Loucy (cell line): ENCODE measurements around the gene MICAL3.

Experiments
- H2AFZ ChIP-seq: fragments of 200-600 bp; sonication (generic); 2 replicates; pipeline ENCODE4 v1.6.0; 2016; ENCODE audit warnings: antibody characterized with exemption, mild to moderate bottlenecking, low read length, moderate library complexity
- H3F3A ChIP-seq: fragments of 200-600 bp; 2 replicates; pipeline ENCODE4 v1.6.0; 2016; ENCODE audit warnings: antibody characterized with exemption, low read depth, mild to moderate bottlenecking
- H3K27me3 ChIP-seq: fragments of 200-600 bp; sonication (generic); 2 replicates; pipeline ENCODE4 v1.6.1; 2014; ENCODE audit warnings: low read length, mild to moderate bottlenecking; ENCODE audit not compliant: insufficient read depth, poor library complexity, severe bottlenecking
- H3K36me3 ChIP-seq: fragments of 200-600 bp; sonication (generic); 2 replicates; pipeline ENCODE4 v1.6.1; 2016; ENCODE audit warnings: low read length; ENCODE audit not compliant: insufficient read depth
- H3K4me1 ChIP-seq: fragments of 200-600 bp; sonication (generic); 2 replicates; pipeline ENCODE4 v1.5.1; 2014; ENCODE audit warnings: low read length, mild to moderate bottlenecking; ENCODE audit not compliant: insufficient read depth, poor library complexity, severe bottlenecking
- H3K4me2 ChIP-seq: fragments of 200-600 bp; sonication (generic); 2 replicates; pipeline ENCODE4 v1.6.0; 2014; ENCODE audit warnings: antibody characterized with exemption, low read length, low read depth, mild to moderate bottlenecking; ENCODE audit not compliant: poor library complexity, severe bottlenecking
- H3K4me3 ChIP-seq: fragments of 200-600 bp; sonication (generic); 2 replicates; pipeline ENCODE4 v1.5.1; 2014; ENCODE audit warnings: low read length, mild to moderate bottlenecking, mixed read lengths; ENCODE audit not compliant: poor library complexity, severe bottlenecking
- H3K79me2 ChIP-seq: fragments of 200-600 bp; sonication (generic); 2 replicates; pipeline ENCODE4 v1.6.1; 2014; ENCODE audit warnings: low read length; ENCODE audit not compliant: insufficient read depth
- H3K9ac ChIP-seq: fragments of 200-600 bp; sonication (generic); 2 replicates; pipeline ENCODE4 v1.6.0; 2014; ENCODE audit warnings: mild to moderate bottlenecking, low read depth, low read length, moderate library complexity; ENCODE audit not compliant: poor library complexity, severe bottlenecking
- H3K9me2 ChIP-seq: fragments of 200-600 bp; sonication (generic); replicated peaks from 2 replicates; pipeline ENCODE4 v1.6.1; 2016; ENCODE audit warnings: low read depth, low read length, mixed read lengths
- H3K9me3 ChIP-seq: fragments of 200-600 bp; sonication (generic); 2 replicates; pipeline ENCODE4 v1.6.1; 2014; ENCODE audit warnings: mild to moderate bottlenecking, antibody characterized with exemption, low read length, low read depth; ENCODE audit not compliant: insufficient read depth
- H4K20me1 ChIP-seq: fragments of 200-600 bp; sonication (generic); 2 replicates; pipeline ENCODE4 v1.6.0; 2014; ENCODE audit warnings: antibody characterized with exemption, low read length, mild to moderate bottlenecking; ENCODE audit not compliant: insufficient read depth, poor library complexity, severe bottlenecking
- CTCF ChIP-seq: fragments of 200-600 bp; sonication (generic); conservative IDR thresholded peaks from 2 replicates; pipeline ENCODE4 v1.5.1; 2014; ENCODE audit warnings: mild to moderate bottlenecking, antibody characterized with exemption, low read length
- EZH2phosphoT487 ChIP-seq: fragments of 200-600 bp; IDR thresholded peaks from 2 replicates; pipeline ENCODE4 v1.6.1; 2018; ENCODE audit warnings: antibody characterized with exemption, mild to moderate bottlenecking, moderate library complexity, borderline replicate concordance

MICAL3 gene

DNA sequence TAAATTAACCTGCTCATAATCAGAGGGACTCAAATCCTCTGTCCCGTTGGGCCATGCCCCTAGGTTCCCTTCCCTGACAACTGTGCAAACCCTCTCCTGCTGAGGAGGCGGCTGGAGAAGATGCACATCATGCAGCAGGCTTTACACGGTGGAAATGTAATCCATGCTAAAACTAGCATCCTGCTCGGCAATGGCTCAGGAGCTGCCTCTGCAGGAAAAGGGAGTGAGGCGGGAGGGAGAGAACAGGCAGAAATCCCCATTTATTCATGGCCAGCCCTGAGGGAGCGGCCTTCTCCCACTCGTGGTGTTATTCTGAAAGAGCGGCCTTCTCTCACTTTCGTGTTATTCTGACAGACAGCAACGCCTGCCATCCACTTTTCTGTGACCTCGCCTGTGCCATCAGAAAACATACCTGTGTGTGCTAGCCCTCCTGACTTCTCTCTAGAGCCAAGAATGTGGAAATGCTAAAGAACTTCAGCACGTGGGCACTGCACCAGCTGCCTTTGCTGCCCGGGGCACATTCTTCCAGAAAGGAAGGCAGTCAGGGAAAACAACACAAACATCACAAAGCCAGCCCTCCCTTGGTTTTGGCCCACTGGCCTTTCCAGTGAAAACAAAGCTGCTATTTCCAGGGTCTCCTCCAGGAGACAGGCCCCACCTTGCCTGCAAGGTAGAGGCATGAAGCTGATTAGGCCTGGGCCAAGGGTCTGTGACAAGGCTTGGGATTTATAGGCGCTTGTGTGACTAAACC is 187.2 kb downstream of the MICAL3 start:
- Histone ChIP-seq H3F3A (no peaks in the 10 kb centered on the region), H3K9me2 (no peaks in the 10 kb centered on the region), H3K36me3 (peaks cover 43% of the 10 kb centered on the region; the same call in 1 of the 2 replicates), H3K79me2 (no peaks in the 10 kb centered on the region), H2AFZ (no peak overlapping the region), H3K9me3 (no peaks in the 10 kb centered on the region), H4K20me1 (no peaks in the 10 kb centered on the region), H3K4me3 (no peak overlapping the region), H3K9ac (no peak overlapping the region), H3K4me1 (no peaks in the 10 kb centered on the region), H3K4me2 (no peak overlapping the region), H3K27me3 (no peaks in the 10 kb centered on the region)
- TF ChIP-seq CTCF (no peak), EZH2phosphoT487 (no peak)

GRCh38 chr22:17835256-17835655 is 189.1 kb downstream of the MICAL3 start:
- peaks cover 41% of the 10 kb centered on the region; the same call in 1 of the 2 replicates for H3K36me3 ChIP-seq
- H3K4me3 ChIP-seq, result no peak overlapping the region
- no peaks in the 10 kb centered on the region for H3K9me3 ChIP-seq
- H3K79me2 ChIP-seq, result no peaks in the 10 kb centered on the region
- TF ChIP-seq EZH2phosphoT487 (no peak), CTCF (no peak)
- no peaks in the 10 kb centered on the region for H3K4me1 ChIP-seq
- no peaks in the 10 kb centered on the region for H3K9me2 ChIP-seq
- no peak overlapping the region for H2AFZ ChIP-seq
- H4K20me1 ChIP-seq, result no peaks in the 10 kb centered on the region
- no peaks in the 10 kb centered on the region for H3F3A ChIP-seq
- no peak overlapping the region for H3K4me2 ChIP-seq
- no peaks in the 10 kb centered on the region for H3K27me3 ChIP-seq
- H3K9ac ChIP-seq, result no peak overlapping the region

DNA sequence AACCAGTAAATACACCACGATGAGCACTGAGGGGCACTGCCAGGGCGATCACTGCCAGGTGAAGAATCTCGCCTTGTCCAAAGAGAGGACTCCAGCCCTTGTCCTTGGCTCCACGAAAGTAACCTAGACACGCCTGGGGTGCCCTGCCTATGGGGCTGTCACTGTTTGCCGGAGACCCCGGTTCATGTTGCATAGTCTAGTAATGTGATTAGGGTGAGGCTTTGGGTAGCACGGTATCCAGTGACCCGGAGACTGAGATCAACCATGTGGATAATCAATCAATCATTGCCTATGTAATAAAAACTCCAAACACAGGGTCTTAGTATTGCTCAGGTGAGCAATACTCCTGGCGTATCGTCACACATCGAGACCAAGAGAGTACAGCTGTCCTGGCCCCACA is 190.9 kb downstream of the MICAL3 start:
- TF ChIP-seq EZH2phosphoT487 (no peak), CTCF (no peak)
- Histone ChIP-seq H3K36me3 (peaks cover 38% of the 10 kb centered on the region; the same call in 1 of the 2 replicates), H3K4me3 (no peak overlapping the region), H3K4me2 (no peak overlapping the region), H3K9ac (no peak overlapping the region), H3K27me3 (no peaks in the 10 kb centered on the region), H4K20me1 (no peaks in the 10 kb centered on the region), H3K4me1 (no peaks in the 10 kb centered on the region), H3K9me2 (no peaks in the 10 kb centered on the region), H3K79me2 (no peaks in the 10 kb centered on the region), H3F3A (no peaks in the 10 kb centered on the region), H3K9me3 (no peaks in the 10 kb centered on the region), H2AFZ (no peak overlapping the region)
